Retinal pigment epithelial cell (primary cell): ENCODE measurements around the gene C1orf174.
A peak's percentile ranks its signal among the peaks of the same experiment; 100 is the strongest.

Experiments used
- DNase-seq: peaks from one replicate; pipeline ENCODE4 v3.0.0-alpha.2; 2010; ENCODE audit warnings: low read depth
- H3K4me3 ChIP-seq: 2 replicates; pipeline ENCODE4 v1.5.1; 2011; ENCODE audit warnings: mild to moderate bottlenecking, low read length, control low read depth, moderate library complexity
- TF ChIP-seq, protein P1 (sequence below): conservative IDR thresholded peaks from 2 replicates; pipeline ENCODE4 v1.5.1; 2011; ENCODE audit warnings: low read depth, low read length, control low read depth, inconsistent platforms

The C1orf174 gene

GRCh38 chr1:3912809-3913685 lies 13.0 kb upstream of the C1orf174 start:
- H3K4me3 ChIP-seq = no peak overlapping the region
- TF ChIP-seq, protein P1, sequence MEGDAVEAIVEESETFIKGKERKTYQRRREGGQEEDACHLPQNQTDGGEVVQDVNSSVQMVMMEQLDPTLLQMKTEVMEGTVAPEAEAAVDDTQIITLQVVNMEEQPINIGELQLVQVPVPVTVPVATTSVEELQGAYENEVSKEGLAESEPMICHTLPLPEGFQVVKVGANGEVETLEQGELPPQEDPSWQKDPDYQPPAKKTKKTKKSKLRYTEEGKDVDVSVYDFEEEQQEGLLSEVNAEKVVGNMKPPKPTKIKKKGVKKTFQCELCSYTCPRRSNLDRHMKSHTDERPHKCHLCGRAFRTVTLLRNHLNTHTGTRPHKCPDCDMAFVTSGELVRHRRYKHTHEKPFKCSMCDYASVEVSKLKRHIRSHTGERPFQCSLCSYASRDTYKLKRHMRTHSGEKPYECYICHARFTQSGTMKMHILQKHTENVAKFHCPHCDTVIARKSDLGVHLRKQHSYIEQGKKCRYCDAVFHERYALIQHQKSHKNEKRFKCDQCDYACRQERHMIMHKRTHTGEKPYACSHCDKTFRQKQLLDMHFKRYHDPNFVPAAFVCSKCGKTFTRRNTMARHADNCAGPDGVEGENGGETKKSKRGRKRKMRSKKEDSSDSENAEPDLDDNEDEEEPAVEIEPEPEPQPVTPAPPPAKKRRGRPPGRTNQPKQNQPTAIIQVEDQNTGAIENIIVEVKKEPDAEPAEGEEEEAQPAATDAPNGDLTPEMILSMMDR = no peak
- DNase-seq = no peak

DNA sequence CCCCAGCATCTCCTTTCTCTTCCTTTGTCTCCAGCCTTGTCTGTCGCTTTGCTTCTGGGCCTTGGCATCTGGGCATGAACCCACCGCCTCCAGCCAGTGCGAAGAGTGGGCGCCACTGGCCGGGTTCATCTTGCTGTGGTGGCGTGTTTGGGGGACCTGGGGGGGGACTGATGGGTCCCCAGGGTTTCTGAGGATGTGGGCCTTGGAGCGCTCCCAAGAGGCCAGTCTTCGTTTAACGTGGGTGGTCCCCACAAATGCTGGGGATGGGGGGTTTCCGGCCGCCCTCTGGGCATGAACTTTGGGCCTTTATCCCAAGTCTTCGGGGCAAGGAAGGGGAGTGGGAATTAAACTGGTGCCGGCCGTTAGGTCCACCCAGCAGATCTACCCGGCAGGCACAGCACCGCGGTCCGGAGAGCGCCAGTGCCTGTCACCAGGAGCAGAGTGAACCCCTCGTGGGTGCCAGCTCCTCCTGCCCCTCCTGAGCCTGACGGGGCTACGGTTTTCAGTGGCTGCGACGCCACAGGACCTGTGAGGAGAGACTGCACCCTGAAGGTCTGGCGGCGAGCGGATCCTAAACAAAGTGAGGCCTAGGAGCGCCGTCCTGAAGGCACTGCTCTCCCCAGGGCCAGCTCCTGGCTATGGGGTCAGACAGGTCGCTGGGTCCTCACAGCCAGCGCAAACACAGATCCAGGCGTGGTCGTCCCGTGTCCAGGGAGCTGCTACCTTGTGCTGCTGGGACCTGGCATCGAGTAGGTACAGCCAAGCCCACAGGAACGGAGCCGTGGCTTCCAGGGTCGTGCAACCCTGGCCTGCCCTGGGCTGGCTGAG lies 12.1 kb upstream of the C1orf174 start:
- H3K4me3 ChIP-seq = no peak overlapping the region
- DNase-seq = no peak
- TF ChIP-seq, protein P1 = no peak

DNA sequence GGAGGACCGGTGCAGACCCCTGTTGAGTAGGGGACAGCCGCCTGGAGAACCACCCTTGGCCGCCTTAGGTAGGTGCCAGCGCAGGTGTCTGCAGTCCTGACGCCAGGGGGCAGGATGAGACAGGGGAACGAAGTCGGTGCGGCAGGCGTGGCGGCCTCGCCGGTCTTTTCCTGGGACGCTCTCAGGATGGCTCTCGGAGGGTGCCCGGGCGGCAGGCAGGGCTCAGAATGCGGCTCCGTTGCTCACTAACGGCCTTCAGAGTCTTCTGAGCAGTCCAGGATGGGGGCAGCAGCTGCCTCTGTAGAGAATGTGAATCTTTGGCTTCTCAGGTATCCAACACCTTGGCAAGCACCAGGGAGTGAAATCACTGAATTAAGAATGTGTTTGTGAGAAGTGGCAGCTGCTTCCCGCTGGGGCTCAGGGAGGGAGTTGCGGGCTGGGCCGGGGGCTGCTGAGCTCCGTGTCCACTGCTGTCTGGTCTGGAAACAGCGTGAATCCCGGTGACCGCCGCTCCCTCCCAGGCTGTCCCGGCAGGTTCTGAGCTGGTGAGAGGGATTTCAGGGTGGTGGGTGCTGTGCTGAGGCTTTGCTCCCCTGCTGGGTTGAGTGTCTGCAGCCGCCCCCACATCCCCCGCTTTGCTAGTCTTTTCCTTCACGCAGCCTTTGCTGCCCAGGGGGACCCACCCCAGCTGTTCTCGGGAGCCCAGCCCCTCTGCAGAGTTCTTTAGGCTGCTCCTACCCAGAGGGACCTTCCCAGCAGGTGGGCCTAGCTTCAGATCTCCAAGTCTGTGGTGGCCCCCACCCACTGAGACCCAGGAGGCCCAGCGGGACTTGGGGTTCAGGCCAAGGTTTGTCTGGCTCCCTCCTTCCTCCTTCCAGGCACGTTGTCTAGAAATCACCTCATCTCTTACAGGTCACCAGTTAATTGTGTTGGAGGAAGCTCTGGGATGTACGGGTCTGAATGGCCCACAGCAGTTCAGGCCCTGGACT lies 11.1 kb upstream of the C1orf174 start:
- TF ChIP-seq, protein P1 = peak; percentile 80
- H3K4me3 ChIP-seq = no peak overlapping the region
- no peak for DNase-seq

DNA sequence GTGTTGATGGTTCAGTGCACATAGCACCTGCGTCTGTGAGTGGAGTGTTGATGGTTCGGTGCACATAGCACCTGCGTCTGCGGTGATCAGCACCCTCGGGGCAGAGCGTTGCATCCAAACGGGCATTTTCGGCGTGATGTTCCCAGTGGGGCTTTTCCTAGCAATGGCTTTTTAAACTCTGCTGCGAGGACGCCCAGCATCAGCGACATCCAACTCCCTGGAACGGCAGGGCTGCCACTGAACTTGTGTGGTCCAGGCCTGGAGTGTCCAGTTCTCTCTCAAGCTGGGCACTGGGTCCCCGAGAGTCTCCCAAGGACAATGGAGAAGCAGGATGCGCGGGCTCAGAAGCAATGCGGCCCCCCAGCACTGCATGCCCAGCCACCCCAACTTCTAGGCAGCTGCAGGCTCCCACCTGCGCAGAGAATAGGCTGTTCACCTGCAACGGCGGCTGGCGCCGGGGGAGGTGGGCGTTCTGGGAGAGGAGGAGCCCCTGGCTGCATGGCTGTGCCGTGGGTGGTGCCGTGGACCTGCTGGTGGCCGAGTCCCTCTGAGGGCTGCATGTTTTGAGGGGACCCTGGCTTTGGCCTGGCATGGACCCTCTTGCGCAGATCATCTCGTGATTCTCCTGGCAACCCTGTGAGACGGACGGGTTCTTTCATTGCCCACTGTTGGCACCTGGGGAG lies 10.1 kb upstream of the C1orf174 start:
- TF ChIP-seq, protein P1 = no peak
- no peak overlapping the region for H3K4me3 ChIP-seq
- no peak for DNase-seq

DNA sequence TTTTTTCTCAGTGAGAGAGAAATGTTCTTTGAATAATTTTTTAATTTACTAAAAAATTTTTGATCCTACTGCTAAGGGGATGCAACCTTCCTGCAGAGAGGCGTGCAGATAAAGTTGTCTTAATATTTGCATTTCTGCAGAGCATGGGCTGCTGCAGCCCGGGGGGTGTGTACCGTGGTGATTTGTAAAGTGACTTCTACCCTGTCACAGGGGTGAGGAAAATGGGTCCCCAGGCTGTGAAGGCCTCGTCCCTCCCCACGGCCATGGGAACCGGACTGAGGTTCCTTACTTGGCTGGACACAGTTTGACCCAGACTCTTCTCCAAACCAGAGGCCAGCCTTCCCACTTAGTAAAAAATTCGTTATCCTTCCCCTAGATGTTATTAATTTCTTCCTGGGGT lies 9.5 kb upstream of the C1orf174 start:
- DNase-seq = no peak
- H3K4me3 ChIP-seq = no peak overlapping the region
- TF ChIP-seq, protein P1 = no peak

- TF ChIP-seq, protein P1 = no peak
- H3K4me3 ChIP-seq = no peak overlapping the region
- DNase-seq = no peak
Observed at GRCh38 chr1:3908886-3909517, 8.9 kb upstream of the C1orf174 start.
